H1 (cell line): ENCODE data around the gene AOPEP. TPM values are rescaled to one million over a fixed set of nuclear protein-coding genes. Genes with fewer than 3 reads are reported as not detected.

Experiments used
- CTCF ChIP-seq, 3 experiments: IDR thresholded peaks; 1 replicate in 2 of 3; 2 replicates in 1 of 3; pipeline versions ENCODE4 v1.5.1 to v1.6.1; 2011; ENCODE audit warnings: low read length in 3 of 3, mild to moderate bottlenecking in 3 of 3, inconsistent platforms in 2 of 3, low read depth in 1 of 3, moderate library complexity in 1 of 3; ENCODE audit not compliant: insufficient read depth in 1 of 3; ENCODE audit errors: control extremely low read depth in 1 of 3
- POLR2A ChIP-seq, 2 experiments: IDR thresholded peaks; 1 replicate in 1 of 2; 2 replicates in 1 of 2; pipeline ENCODE4 v1.6.1; 2011; ENCODE audit warnings: low read depth in 2 of 2, low read length in 2 of 2, mild to moderate bottlenecking in 2 of 2; ENCODE audit errors: control extremely low read depth in 1 of 2
- TEAD4 ChIP-seq: IDR thresholded peaks from 2 replicates; pipeline ENCODE4 v1.6.1; 2012; ENCODE audit warnings: low read depth, low read length, inconsistent platforms, mixed read lengths
- polyA plus RNA-seq, 7 experiments: library from polyadenylated mRNA; depleted of rRNA in 3 of 7; stranded (reverse) in 5 of 7; unstranded in 2 of 7; fragments of >200 nt in 5 of 7; fragments of 200-250 nt in 2 of 7; gene quantifications; 1 replicate in 5 of 7; 2 replicates in 1 of 7; 4 replicates in 1 of 7; pipeline versions ENCODE4 v1.2.1 to v1.2.3, GENCODE V29; 2011 to 2013; ENCODE audit warnings: missing spikeins in 2 of 7, mixed read lengths in 2 of 7
- total RNA-seq: library from RNA; stranded (reverse); fragmentation: NEBNext Ultra II Directional; extraction: Animal tissue kit (Norgen Biotek cat#: 25700); gene quantifications from 2 replicates; pipeline ENCODE4 v1.2.1, GENCODE V29; 2021

AOPEP gene
- total and polyA plus RNA-seq, 2 of the 8 experiments (the other 6 are each of a cell fraction or from before 2014, with no cell fraction given), result 6.1 to 14.3 TPM

DNA sequence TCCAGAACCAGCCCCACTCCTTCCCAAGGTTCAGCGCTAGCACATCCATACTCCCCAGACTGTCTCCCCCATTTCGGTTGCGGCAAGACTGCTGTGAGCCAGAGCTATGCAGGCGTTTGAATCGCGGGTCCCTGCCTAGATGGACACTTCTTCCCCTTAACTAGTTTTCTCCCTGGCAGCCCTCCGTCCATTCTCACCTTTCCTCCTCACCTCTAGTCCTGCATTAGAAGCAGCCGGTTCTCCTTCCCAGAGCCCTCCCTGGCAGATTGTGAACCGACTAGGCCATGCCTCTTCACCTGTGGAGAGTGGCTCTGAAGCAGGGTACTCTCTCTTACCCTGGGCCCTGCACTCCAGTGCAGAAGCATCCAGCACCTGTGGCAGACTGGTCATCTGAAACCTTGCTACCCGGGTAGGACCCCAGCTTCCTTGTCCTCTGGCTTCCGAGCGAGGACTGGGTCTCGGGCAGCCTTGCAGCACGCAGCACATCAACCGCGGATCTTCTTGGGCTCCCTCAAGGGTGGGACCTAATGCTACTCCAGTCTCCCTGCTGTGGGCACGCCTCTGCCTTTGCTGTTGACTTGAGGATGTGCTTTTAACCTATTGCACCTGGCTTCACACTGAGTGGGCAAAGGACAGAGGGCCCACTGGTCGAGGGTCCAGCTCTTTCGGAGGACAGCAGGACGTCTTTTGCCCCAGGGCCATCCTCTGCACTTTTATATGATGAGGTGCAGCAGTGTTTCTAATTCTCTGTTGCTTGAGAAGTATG lies 183.6 kb downstream of the AOPEP start (continued):
- TF ChIP-seq CTCF (IDR thresholded peaks at IDR 0.05; ENCODE audit: control extremely low read depth in 1 of 3, insufficient read depth in 1 of 3, low read depth in 1 of 3, low read length in 3 of 3) (no peak), TEAD4 (no peak), POLR2A (IDR thresholded peaks at IDR 0.05; ENCODE audit: control extremely low read depth in 1 of 2, low read depth in 2 of 2, low read length in 2 of 2) (no peak)
